Medulla oblongata (tissue), 1 donor: ENCODE measurements around the gene NOTUM.

Experiments
- DNase-seq: peaks from one replicate; pipeline ENCODE4 v3.0.0-alpha.2; 2015; ENCODE audit errors: extremely low spot score

The NOTUM gene

DNA sequence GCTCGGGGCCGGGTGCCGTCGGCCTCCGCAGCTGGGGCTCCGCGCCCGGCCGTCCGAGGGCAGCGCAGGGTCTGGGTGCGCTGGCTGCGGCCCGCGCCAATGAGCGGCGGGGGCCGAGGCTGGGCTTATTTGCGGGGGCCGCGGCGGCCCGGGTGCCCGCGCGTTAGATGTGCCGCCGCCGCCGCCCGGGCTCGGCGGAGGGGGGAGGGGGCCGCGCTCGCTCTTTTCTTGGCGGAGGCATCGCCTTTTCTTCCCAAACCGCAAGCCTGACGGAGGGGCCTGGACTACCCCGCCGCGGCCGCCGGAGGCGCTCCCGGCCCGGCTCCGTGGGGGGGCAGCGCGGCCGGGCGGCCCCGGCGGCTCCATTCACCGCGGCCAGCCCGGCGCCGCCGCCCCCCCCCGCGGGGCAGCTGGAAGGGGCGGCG lies at the start of gene NOTUM:
Gene NOTUM (minus strand): TSS at position 101 of the 425 bp plus-strand sequence. CDS start 278 bp downstream, outside the sequence.
- no peak for DNase-seq

DNA sequence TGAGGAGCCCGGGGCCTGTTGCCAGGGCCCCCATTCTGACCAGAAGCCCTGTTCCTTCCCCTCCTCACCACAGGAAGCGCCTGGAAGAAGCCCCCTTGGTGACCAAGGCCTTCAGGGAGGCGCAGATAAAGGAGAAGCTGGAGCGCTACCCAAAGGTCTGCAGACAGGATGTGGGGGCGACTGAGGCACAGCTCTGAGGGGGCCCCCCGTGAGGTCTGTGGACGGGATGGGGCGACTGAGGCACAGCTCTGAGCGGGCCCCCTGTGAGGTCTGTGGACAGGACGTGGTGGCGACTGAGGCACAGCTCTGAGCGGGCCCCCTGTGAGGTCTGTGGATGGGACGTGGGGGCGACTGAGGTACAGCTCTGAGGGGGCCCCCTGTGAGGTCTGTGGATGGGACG lies 48.4 kb upstream of the NOTUM start:
- DNase-seq = no peak

DNA sequence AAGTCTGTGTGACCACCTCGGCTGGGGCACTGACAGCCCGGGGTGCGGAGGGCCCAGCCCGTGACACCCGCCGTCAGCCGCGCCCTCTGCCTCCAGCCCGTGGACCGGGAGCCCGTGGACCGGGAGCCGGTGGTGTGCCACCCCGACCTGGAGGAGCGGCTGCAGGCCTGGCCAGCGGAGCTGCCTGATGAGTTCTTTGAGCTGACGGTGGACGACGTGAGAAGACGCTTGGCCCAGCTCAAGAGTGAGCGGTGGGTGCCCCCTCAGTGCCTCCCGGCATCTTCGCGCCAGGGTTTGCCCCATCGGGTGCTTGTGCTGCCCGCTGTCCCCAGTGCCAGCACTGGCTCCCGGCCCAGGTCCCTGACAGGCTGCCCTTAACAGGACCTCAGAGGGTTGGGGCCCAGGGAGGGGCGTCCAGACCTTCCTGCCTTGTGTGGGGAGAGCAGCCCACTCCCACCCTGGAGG lies 48.0 kb upstream of the NOTUM start:
- DNase-seq = no peak

DNA sequence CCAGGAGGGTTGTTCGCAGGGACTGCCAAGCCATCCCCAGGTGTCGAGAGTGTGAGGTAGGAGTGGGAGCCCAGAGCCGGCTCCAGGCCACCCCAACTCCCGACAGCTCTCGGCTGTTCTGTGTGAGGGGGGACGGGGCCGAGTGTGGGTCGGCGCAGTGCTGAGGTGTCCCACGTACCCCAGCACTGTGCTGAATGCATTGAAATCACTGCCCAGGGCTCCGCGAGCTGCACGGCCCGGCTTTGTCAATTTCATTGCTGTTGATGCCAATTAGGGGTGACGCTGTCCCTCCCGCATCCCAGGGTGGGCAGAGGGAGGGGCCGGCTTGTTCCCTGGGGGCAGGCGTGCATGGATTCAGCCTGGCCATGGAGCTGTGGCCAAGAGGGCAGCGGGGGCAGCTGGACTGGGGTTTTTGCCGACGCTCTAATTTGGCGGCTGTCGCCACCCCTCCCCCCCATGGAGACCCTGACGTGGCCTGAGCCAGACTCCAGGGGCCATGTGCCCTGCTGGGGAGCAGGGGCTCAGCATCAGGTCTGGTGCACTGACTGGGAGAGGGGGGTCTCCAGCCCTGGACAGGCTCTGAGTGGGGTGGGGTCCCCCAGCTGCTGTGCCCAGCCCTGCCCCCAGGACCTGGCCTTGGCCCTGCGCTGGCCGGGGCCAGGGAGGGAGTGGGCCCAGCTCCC lies 47.4 kb upstream of the NOTUM start:
- DNase-seq = no peak

DNA sequence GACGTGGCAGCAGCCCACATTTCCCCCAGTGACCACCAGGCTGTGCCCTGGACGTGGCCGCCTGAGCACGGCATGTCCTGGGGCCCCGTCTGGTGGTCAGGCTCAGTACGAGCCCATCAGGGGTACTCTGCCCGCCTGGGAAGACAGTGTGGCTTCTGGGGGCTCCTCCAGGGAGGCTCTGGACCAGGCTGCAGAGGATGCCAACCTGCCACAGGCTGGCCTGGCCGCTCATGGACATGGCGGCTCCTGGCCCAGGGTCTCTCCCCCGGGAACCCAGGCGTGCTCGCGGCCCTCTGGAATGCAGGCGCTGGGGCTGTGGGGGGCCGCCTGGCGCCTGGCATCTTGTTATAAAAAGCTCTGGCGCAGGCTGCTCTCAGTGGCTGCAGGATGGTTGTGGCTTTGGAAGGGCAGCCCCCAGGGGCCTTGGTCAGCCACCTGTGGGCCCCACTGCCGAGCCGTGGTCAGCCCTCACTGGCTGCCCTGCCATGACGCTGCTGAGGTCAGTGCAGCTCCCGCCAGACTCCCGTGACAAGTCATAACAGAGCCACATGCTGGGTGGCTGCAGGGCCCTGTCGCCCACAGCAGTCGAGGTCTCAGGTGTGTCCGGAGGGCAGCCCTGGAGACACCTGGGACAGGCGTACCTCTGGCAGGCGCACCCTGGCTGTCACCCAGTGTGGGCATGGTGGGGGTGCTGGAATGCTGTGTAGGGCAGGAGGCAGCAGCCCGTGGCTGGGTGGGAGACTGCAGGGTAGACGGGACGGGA lies 46.7 kb upstream of the NOTUM start:
- no peak for DNase-seq

DNA sequence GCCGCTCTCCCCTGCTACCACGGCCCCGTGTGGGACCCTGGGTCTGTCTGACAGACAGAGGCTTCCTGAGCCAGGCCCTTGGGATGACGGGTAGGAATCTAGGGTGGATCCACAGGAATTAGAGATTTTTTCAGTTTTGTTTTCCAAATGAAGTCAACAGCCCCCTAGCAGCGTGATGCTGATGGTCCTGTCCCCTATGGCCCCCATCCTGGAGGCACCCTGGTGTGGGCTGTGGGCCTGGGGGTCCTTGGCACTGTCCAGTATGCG lies 46.2 kb upstream of the NOTUM start:
- DNase-seq = no peak

DNA sequence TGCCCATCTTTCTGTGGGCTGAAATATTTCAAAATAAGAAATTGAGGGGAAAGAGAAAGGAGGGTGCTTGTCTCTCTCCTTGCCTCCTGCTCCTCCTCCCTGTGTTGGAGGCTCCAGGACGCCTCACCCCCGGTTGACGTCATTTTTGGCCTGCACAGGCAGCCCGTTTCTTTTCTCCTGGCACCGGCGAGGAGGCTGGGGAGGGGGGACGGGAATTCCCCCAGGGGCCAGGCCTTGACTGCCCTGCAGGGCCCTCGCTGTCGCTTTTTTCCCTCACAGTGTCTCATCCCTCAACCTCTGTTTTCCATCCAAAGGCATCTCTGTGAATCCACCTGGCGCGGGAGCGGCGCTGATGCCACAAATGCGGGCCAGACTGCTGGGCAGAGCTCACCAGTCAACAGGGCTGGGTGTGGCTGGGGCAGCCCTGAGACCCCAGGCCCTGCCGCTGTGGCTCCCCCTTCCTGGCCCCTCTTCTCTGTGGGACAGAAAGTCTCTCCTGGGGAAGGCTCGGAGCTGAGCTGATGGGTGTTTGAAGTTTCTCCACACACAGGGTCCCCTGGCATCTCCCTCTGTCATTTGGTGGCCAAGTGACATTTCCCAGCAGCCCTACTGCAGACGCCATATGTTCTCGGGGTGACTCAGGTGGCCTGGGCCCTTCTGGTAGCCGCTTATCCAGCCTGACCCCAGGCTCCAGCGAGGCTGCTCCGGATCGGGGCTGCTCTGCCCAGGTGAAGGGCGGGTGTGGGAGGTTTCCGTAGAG lies 45.7 kb upstream of the NOTUM start:
- DNase-seq = peak; percentile 75

DNA sequence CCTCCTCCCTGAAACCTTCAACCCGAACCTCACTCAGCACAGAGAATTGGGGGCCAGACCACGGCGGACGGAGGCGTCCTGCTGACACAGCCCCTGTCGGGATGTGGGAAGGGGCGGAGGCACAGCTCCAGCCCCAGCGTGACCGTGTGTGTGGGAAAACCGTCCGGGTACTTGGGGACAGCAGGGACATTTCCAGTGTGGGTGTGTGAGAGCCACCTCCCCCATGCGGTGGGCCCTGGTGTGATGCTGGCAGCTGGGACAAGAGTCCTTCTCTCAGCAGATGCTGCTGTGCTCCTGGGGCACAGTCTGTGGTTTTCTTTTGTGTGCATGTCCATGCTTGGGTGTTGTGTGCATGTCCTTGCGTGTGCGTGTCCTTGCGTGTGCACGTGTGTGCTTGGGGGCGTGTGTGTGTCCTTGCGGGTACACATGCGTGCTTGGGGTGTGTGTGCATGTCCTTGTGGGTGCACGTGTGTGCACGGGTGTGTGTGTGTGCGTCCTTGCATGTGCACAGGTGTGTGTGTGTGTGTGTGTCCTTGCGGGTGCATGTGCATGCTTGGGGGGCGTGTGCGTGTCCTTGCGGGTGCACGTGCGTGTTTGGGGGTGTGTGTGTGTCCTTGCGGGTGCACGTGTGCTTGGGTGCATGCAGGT lies 44.8 kb upstream of the NOTUM start:
- DNase-seq = no peak

DNA sequence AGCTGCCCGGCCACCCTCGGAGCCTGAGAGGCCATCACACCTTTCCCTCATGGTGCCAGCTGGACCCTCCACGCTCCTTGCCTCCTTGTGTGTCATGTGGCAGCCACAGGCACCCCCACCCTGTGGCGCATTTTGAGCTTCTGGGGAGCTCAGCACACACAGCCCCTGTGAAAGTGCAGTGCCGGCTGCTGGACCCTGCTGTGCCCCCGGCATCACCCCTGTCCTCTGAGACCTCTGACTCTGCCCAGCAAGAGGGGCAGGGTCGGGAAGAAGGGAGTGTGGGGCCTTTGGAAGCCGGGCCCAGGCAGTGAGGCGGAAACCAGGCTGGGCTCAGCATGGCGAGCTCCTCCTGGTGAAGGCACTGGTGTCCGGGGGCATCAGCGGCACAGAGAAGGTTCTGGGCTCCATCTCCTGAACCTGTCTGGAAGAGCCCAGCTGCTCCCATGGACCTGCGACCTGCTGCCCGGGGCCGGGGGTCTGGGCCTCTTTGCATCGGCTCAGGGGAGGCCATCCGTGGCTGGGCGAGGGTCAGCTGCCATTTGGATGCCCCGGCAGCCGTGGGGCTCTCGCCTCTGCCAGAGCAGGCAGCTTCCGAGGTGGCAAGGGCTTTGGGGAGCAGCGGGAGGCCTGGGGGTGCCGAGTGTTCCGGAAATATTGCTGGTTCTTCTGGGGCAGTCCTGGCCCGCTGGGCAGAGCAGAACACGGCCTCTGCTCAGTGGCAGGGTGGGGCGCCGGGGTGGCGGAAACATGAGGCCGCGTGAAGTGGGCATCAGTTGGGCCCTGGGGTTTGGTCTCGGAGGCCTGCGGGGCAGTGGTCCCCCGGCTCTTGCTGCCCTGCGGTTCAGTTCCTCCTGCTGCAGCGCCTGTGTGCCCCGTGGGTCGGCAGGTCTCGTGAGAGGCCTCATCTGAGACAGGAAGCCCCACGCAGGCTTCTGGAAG lies 43.8 kb upstream of the NOTUM start:
- DNase-seq = no peak

DNA sequence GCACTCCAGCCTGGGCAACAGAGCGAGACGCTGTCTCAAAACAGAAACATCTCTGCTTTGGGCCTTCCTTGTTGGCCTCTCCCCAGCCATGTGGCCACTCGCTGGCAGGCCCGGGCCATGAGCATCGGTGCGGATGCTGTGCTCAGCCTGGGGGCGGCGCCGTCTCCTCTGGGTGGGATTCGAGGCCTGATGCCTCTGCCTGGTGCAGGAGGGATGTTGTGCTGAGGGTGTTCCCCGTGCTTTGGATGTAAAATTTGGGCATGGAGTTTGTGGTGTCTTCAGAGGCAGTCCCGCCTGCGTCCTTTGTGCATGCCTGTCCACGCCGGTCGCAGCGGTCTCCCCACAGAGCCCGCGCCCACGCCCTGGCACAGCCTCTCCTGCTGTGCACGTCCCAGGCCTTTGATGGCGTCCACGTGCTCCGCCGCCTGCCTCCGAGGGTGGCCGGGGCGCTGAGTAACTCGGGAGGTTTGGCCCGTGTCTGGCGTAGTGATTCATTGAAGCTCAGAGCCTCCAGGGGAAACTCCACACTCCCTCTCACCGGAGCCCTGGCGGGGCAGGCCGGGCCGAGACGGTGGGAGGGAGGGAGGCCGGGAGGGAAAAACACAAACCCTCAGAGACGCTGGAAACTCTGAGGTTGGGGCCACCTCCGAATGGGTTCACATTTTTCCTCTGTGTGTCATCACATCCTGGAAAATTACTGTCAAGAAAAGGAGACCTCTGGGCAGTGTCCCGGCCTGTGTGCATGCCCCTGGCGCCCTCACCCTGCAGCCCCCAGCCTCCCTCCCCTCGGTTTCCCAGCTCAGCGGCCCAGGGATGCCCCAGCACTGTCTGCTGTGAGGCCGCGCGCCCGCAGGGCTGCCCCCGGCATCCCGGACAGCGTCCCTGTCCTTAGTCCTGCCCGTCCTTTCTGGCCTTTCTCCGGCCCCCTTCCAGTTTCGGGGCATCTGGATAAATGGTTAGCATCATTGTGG lies 42.7 kb upstream of the NOTUM start:
- no peak for DNase-seq

DNA sequence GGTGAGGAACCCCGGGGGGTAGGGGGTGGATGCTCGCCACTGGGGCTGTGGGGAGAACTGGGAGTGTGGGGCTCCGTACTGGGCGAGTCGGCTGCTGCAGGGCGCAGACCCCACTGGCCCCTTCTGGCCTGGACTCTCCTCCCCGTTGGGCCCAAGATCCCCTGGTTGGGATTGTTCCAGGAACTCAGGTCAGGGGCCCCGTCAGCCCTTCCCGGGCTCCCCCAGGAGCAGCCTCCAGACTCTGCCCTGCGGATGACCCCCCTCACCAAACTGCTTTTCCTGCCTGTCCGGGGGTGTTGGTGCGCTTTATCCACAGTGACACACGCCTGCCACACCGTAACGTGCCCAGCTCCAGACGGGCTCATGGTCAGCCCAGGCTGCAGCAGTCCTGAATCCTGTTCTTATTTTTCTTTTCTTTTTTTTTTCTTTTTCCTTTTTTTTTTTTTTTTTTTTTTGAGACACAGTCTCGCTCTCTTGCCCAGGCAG lies 40.6 kb upstream of the NOTUM start:
- no peak for DNase-seq

DNA sequence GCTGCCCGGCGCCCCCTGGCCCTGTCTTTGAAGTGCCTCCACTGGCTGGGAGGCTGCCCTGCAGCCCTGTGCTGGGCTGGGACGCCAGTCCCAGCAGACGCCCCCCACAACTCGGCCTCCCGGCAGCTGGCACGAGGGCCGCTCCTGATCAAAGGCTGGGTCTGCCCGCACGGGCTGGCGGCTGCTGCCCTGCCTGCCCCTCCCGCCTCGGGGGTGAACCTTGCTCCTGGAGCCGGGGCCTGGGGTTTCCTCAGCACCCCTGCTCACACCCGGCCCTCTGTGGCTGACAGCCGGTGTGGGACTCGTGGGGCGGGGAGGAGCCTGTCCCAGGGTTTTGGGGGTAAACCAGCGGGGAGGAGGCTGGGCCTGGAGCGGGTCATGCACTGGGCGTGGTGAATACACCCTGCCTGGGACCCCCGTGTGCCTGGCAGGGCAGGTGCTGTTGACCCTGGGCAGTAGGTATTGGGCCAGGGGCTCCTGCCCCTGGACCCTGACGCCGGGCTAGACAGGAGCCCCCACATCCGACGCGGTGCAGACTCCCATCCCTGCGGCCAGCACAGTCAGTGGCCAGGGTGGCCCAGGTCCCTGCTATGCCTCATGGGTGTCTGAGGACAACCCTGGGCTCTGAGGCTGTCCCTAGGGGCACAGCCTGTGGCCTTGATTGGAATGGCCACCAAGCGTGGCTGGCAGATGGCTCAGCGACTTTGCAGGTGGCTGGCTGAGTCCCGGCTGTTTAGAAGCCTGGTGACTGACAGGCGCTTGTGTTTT lies 40.0 kb upstream of the NOTUM start:
- no peak for DNase-seq

DNA sequence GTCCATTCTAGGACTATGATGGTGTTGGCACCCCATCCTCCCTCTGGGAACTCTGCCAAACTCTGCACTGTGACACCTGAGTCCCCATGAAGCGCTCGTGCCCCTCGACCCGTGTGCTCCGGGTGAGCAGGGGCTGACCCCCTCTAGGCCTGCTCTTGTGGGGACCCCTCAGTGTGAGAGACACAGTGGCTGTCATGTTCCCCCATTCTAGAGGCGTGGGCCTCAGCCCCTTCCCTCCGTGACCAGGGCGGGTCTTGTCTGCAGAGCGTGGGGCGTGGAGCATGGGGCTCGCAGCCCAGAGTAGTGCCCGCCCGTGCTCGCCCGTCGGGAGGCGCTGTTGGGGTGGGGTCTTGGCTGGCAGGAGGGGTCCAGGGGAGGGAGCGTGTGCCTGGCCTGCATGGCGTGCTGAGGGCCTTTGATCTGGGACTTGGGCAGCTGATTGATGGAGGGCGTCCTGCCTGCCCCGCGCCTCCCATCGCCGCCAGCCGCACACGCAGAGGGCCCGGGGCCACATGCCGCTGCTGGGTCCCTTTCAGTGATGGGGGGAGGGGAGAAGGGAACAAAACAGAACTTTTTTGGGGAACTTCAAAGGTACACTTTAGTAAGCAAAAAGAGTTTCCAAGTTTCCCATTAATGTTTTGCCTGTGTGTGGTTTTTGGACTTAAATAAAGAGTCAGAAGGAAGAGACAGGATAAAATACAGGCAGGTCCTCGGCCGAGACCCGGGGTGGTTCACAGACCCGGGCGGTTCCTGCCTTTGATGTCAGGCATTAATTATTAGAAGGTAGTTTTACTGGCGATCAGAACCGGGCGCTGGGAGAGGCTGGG lies 39.2 kb upstream of the NOTUM start:
- no peak for DNase-seq

DNA sequence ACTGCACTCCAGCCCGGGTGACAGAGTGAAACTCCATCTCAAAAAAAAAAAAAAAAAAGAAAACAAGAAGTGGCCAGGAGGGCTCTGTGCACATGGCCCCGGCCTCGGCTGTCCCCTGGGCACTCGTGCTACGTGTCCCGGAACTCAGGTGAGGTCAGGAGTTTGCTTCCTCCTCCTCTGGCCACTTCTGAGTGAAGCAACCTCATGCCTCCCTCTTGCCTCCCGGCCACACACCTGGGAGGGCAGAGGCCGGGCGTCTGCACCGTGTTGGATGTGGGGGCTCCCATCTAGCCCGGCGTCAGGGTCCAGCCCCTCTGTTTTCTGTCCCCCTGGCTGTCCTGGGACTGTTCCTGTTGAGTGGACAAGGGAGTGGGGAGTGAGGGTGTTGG lies 38.6 kb upstream of the NOTUM start:
- no peak for DNase-seq

DNA sequence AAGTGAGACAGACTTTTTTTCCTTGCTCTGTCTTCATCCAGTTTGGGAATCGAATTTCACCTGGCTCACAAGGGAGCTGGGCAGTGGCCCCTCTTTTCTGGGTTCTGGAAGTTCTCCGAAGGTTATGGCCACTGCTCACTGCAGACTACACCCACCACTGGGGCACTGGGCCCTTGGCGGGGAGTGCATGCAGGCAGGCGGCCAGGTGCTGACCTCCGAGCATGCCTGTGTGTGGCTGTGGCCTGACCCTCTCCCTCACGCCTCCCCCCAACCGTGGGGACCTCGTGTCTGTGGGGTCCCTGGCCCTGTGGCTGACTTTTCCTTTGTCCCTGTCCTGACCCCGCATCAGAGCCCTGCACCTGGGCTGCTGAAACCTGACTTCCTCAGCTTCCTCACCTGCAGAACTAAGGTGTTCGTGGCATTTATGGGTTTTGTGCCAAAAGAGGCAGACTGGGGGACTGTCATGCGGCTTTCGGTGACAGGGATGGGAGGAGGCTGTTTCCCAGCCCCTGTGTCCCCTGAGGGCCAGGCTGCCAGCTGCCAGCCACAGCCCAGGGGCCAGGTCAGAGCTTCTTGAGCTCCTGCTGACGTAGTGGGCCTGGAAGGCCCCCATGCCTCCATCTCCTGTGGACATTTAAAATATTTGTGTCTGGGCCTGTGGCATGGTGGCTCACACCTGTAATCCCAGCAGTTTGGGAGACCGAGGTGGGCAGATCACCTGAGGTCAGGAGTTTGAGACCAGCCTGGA lies 37.9 kb upstream of the NOTUM start:
- no peak for DNase-seq

DNA sequence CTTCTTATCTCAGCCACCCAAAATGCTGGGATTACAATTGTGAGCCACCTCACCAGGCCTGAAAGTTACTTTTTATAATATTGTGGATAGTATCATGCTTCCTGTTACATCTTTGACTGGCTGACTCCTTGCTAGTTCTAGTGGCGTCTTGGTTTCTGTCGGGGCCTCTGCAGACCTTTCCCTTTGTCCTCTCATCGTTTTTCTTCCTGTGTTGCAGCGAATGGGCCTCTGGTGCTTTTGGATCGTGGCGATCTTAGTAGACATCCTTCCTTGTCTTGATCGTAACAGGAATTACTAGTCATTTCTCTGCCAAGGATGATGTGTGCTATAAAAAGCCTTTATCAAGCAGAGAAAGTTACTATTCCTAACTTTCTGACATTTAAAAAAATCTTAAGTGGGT lies 37.2 kb upstream of the NOTUM start:
- no peak for DNase-seq

DNA sequence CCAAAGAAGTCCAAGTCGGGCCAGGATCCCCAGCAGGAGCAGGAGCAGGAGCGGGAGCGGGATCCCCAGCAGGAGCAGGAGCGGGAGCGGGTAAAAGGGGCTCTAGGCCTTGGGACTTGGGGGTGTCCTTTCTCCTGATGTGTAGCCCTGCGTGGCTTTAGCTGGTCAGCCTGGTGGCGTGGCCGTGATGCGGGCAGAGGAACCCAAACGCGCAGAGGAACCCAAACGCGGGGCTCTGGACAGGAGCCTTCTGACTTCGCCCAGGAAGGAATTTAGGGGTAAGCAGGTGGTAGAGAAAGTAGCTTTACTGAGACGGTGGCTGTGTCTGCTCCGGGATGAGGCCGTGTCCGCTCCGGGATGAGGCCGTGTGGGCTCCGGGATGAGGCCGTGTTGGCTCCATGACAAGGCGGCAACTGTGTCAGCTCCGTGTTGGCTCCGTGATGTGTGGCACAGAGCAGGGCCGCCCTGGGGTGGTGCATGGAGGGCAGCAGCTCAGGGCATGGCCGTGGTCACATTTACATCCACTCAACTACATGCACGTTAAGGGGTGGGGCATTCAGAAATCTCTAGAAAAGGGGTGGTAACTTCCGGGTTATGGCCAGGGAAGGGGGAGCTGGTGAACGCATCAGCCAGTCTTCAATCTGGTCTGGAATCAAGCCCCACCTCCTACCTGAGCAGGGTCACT lies 35.9 kb upstream of the NOTUM start:
- no peak for DNase-seq
